Spleen (tissue), 7 donors: Measurements from ENCODE around the gene DNAH10.

Experiments used
- CTCF ChIP-seq, 11 experiments: fragments of 200-600 bp in 7 of 11; fragments of 450-650 bp in 4 of 11; sonication (generic) in 4 of 11; IDR thresholded peaks in 8 of 11; conservative IDR thresholded peaks in 3 of 11; 1 replicate in 7 of 11; 2 replicates in 4 of 11; pipeline versions ENCODE4 v1.4.0 to v1.8.0; 2016 to 2021; ENCODE audit warnings: antibody characterized with exemption in 11 of 11, inconsistent platforms in 4 of 11, mild to moderate bottlenecking in 1 of 11
- POLR2A ChIP-seq, 3 donors: fragments of 450-650 bp; IDR thresholded peaks; one replicate each; pipeline ENCODE4 v1.5.1; 2017; ENCODE audit warnings: antibody characterized with exemption in 3 of 3, mild to moderate bottlenecking in 1 of 3
- POLR2AphosphoS5 ChIP-seq, 3 donors: sonication (generic); formaldehyde crosslinking; IDR thresholded peaks; one replicate each; pipeline ENCODE4 v1.5.1; 2017; ENCODE audit warnings: antibody characterized with exemption in 3 of 3
- donor health status: DM: no; HTN: no; CAD: no; lungs with moderate emphysema.
- donor health status: DM: no; HTN: no; CAD: no.
- donor health status: DM: no; HTN: no; CAD: no.

GRCh38 chr12:123790905-123791467 lies 28.9 kb downstream of the DNAH10 start:
- no peak for TF ChIP-seq CTCF (IDR thresholded peaks at IDR 0.05 in 8 of 11, conservative IDR thresholded peaks at IDR 0.05 in 3 of 11)
- no peak for TF ChIP-seq POLR2A (IDR thresholded peaks at IDR 0.05)
- TF ChIP-seq POLR2AphosphoS5 (IDR thresholded peaks at IDR 0.05) = no peak
